ENCODE results near the gene FAM227A. TPM values are rescaled to one million over a fixed set of nuclear protein-coding genes. Genes with fewer than 3 reads are reported as not detected.

Gene FAM227A
- total RNA-seq, 3 donors from 2014 or later (not counting 1 experiment from before 2014, with no cell fraction given) = 0.07 to 0.29 (median 0.28) TPM

DNA sequence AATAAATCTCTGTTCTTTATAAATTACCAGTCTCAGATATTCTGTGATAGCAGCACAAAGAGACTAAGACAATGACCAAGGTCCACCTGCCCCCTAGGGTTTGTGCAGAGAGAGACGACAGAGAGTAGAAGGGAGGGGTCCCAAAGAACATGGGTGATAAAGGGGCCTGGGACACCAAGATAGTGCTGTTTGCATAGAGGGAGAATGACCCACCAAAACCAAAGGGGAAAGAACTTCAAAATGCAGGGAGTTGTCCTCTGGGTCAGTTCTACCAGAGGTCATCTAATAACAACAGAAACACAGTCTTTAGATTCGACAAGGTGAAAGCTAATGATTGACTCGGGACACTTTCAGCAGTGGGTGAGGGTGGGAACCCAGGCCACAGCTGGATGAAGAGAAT, 23.7 kb downstream of the FAM227A start:
- Mint-ChIP-seq H3K4me1 (peaks cover 11 to 13% of the 10 kb centered on the region in 2 donors), H3K4me3 (no peak overlapping the region), H3K36me3 (no peaks in the 10 kb centered on the region), H3K27ac (no peak overlapping the region), H3K9me3 (no peaks in the 10 kb centered on the region), H3K27me3 (ENCODE audit: low read depth in 2 of 2) (peaks cover 0 to 4% of the 10 kb centered on the region in 2 donors)
- H3K4me1 ChIP-seq (ENCODE audit: control insufficient read depth, insufficient read depth, low read length) = peaks cover 8% of the 10 kb centered on the region
- H3K36me3 ChIP-seq (ENCODE audit: control insufficient read depth, insufficient read depth, low read length) = no peaks in the 10 kb centered on the region
- H3K27ac ChIP-seq (ENCODE audit: low read length) = no peak overlapping the region
- no peak overlapping the region for H3K4me3 ChIP-seq (ENCODE audit: low read length)
- no peaks in the 10 kb centered on the region for H3K9me3 ChIP-seq (ENCODE audit: control insufficient read depth, insufficient read depth, low read length)
- no peak for ATAC-seq
- no peaks in the 10 kb centered on the region for H3K27me3 ChIP-seq (ENCODE audit: control insufficient read depth, insufficient read depth, low read length)
- DNase-seq = no peak
- TF ChIP-seq, protein P1, sequence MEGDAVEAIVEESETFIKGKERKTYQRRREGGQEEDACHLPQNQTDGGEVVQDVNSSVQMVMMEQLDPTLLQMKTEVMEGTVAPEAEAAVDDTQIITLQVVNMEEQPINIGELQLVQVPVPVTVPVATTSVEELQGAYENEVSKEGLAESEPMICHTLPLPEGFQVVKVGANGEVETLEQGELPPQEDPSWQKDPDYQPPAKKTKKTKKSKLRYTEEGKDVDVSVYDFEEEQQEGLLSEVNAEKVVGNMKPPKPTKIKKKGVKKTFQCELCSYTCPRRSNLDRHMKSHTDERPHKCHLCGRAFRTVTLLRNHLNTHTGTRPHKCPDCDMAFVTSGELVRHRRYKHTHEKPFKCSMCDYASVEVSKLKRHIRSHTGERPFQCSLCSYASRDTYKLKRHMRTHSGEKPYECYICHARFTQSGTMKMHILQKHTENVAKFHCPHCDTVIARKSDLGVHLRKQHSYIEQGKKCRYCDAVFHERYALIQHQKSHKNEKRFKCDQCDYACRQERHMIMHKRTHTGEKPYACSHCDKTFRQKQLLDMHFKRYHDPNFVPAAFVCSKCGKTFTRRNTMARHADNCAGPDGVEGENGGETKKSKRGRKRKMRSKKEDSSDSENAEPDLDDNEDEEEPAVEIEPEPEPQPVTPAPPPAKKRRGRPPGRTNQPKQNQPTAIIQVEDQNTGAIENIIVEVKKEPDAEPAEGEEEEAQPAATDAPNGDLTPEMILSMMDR (IDR thresholded peaks at IDR 0.05) = no peak
- intact Hi-C loops (cut with micrococcal nuclease) = no loop called here
- WGBS (ENCODE audit: insufficient coverage) = 92% methylated on average over 3 of the region's 3 CpGs

DNA sequence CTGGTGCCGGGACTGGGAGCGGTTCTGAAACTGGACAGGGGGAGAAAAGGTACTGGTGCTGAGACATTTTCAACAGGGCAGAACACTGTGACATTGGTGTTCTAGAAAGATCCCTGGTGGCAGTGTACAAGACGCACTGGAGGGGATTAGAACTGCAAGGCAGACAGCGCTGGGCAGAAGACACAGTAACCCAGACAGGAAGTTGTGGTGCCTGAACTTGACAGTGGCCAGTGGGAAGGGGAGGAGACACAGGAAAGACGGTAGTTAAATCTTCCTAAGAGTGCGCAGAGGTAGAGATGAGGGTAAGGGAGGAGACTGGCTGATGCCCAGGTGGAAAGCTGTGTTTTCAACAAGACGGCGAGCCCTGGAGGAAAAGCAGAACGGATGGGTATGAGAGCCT, 24.5 kb downstream of the FAM227A start:
- no peak overlapping the region for H3K27ac ChIP-seq (ENCODE audit: low read length)
- Mint-ChIP-seq H3K4me3 (peak overlapping the region; percentile 36), H3K27ac (peak overlapping the region in 1 of 2 donors; percentile 10), H3K36me3 (no peaks in the 10 kb centered on the region), H3K4me1 (peaks cover 11 to 13% of the 10 kb centered on the region in 2 donors), H3K27me3 (ENCODE audit: low read depth in 2 of 2) (peaks cover 0 to 4% of the 10 kb centered on the region in 2 donors), H3K9me3 (no peaks in the 10 kb centered on the region)
- intact Hi-C loops (cut with micrococcal nuclease) = no loop called here
- TF ChIP-seq, protein P1 (IDR thresholded peaks at IDR 0.05) = no peak
- DNase-seq = no peak
- peaks cover 8% of the 10 kb centered on the region for H3K4me1 ChIP-seq (ENCODE audit: control insufficient read depth, insufficient read depth, low read length)
- no peaks in the 10 kb centered on the region for H3K36me3 ChIP-seq (ENCODE audit: control insufficient read depth, insufficient read depth, low read length)
- WGBS (ENCODE audit: insufficient coverage) = 51% methylated on average over 9 of the region's 9 CpGs
- H3K9me3 ChIP-seq (ENCODE audit: control insufficient read depth, insufficient read depth, low read length) = no peaks in the 10 kb centered on the region
- peak in 2 of 3 donors; percentile 58 to 74 for ATAC-seq
- H3K4me3 ChIP-seq (ENCODE audit: low read length) = no peak overlapping the region
- H3K27me3 ChIP-seq (ENCODE audit: control insufficient read depth, insufficient read depth, low read length) = no peaks in the 10 kb centered on the region

DNA sequence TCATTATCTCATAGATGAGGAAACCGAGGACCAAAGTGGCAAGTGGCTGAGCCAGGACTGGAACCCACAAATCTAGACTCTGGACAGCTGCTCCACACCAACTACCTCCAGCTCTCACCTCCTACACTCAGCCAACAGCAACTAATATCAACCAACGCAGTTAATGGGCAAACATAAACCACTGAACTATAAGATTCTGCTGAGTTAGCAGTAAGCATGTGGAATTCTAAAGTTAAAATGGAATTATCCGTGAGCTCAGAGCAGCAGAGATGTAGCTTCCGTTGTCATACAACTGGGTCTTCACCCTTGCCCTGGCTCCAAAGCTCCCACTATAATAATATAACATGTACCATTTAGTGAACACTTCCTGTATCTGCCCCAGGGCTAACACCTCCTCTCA, 27.1 kb downstream of the FAM227A start:
- Histone ChIP-seq H3K36me3 (ENCODE audit: control insufficient read depth, insufficient read depth, low read length) (no peaks in the 10 kb centered on the region), H3K4me3 (ENCODE audit: low read length) (no peak overlapping the region), H3K27ac (ENCODE audit: low read length) (no peak overlapping the region), H3K4me1 (ENCODE audit: control insufficient read depth, insufficient read depth, low read length) (peaks cover 8% of the 10 kb centered on the region), H3K27me3 (ENCODE audit: control insufficient read depth, insufficient read depth, low read length) (no peaks in the 10 kb centered on the region), H3K9me3 (ENCODE audit: control insufficient read depth, insufficient read depth, low read length) (no peaks in the 10 kb centered on the region)
- 79% methylated on average over 4 of the region's 4 CpGs for WGBS (ENCODE audit: insufficient coverage)
- Mint-ChIP-seq H3K4me1 (peaks cover 11 to 13% of the 10 kb centered on the region in 2 donors), H3K4me3 (no peak overlapping the region), H3K27me3 (ENCODE audit: low read depth in 2 of 2) (no peaks in the 10 kb centered on the region), H3K36me3 (no peaks in the 10 kb centered on the region), H3K9me3 (no peaks in the 10 kb centered on the region), H3K27ac (no peak overlapping the region)
- ATAC-seq (no peak), DNase-seq (no peak)
- intact Hi-C loops (cut with micrococcal nuclease) = no loop called here
- TF ChIP-seq, protein P1 (IDR thresholded peaks at IDR 0.05) = no peak

DNA sequence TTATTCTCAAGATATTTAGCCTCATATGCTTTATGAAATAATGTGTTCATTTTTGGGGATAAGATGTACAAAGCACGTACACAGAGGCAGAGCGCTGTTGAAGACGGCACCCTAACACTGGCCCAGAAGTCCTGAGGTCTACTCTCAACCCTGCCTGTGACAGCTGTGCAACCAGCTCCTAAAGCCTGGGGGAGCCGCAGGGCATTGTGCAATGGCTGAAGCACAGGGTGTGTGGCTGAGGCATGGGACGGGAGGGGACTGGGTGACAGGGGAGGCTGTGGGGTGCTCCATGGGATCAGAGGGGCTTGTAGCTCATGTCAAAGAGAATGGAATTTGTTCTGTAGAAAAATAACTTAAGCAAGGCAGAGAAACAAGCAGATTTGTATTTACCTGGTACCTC, 27.7 kb downstream of the FAM227A start:
- H3K27me3 Mint-ChIP-seq (ENCODE audit: low read depth in 2 of 2) = no peaks in the 10 kb centered on the region
- no peak overlapping the region for H3K4me3 ChIP-seq (ENCODE audit: low read length)
- no peak for DNase-seq

More for the DNA sequence above, 27.7 kb downstream of the FAM227A start:
- Histone ChIP-seq H3K27me3 (ENCODE audit: control insufficient read depth, insufficient read depth, low read length) (no peaks in the 10 kb centered on the region), H3K4me1 (ENCODE audit: control insufficient read depth, insufficient read depth, low read length) (peaks cover 8% of the 10 kb centered on the region), H3K27ac (ENCODE audit: low read length) (no peak overlapping the region), H3K9me3 (ENCODE audit: control insufficient read depth, insufficient read depth, low read length) (no peaks in the 10 kb centered on the region), H3K36me3 (ENCODE audit: control insufficient read depth, insufficient read depth, low read length) (no peaks in the 10 kb centered on the region)
- Mint-ChIP-seq H3K27ac (no peak overlapping the region), H3K36me3 (no peaks in the 10 kb centered on the region), H3K4me1 (peaks cover 11 to 13% of the 10 kb centered on the region in 2 donors), H3K4me3 (no peak overlapping the region), H3K9me3 (no peaks in the 10 kb centered on the region)
- intact Hi-C loops (cut with micrococcal nuclease) = no loop called here
- TF ChIP-seq, protein P1 (IDR thresholded peaks at IDR 0.05) = no peak
- 91% methylated on average over 5 of the region's 5 CpGs for WGBS (ENCODE audit: insufficient coverage)
- peak in 1 of 3 donors; percentile 21 for ATAC-seq
